SIG-M5 treated with dmso at 0.1 percent for 504 hours (cell line): ENCODE data around the gene COL19A1.
A peak's percentile ranks its signal among the peaks of the same experiment; 100 is the strongest.
"Not testable (repeated sequence)": the region's sequence is repeated elsewhere in the genome, so short reads cannot be mapped to it uniquely, and the experiment has no call there.

Source experiments
- DNase-seq: peaks from one replicate; lab custom pipeline; 2025; ENCODE audit not compliant: unreplicated experiment; lab: John Stamatoyannopoulos, UW

The COL19A1 gene

GRCh38 chr6:69866770-69867638 is 648 bp downstream of the COL19A1 start:
- peak; percentile 8 for DNase-seq

GRCh38 chr6:69867639-69867976 is 1.3 kb downstream of the COL19A1 start:
- no peak for DNase-seq

- DNase-seq, result no peak
Observed at GRCh38 chr6:69868252-69868804, 2.0 kb downstream of the COL19A1 start.

GRCh38 chr6:69868961-69869360 is 2.6 kb downstream of the COL19A1 start:
- DNase-seq, result no peak

GRCh38 chr6:69871107-69871506 is 4.8 kb downstream of the COL19A1 start:
- DNase-seq, result no peak

GRCh38 chr6:69873291-69873690 is 6.9 kb downstream of the COL19A1 start:
- no peak for DNase-seq

GRCh38 chr6:69875715-69876114 is 9.4 kb downstream of the COL19A1 start:
- DNase-seq, result no peak

GRCh38 chr6:69878795-69879194 is 12.4 kb downstream of the COL19A1 start:
- DNase-seq, result no peak

- DNase-seq, result no peak
Observed at GRCh38 chr6:69880601-69881000, 14.2 kb downstream of the COL19A1 start.

- no peak for DNase-seq
Observed at GRCh38 chr6:69881322-69882151, 15.2 kb downstream of the COL19A1 start.

GRCh38 chr6:69883551-69883950 is 17.2 kb downstream of the COL19A1 start:
- DNase-seq, result no peak

GRCh38 chr6:69884231-69884630 is 17.9 kb downstream of the COL19A1 start:
- DNase-seq, result no peak

- DNase-seq, result no peak
Observed at GRCh38 chr6:69887026-69887425, 20.7 kb downstream of the COL19A1 start.

GRCh38 chr6:69887714-69888345 is 21.5 kb downstream of the COL19A1 start:
- DNase-seq, result no peak

GRCh38 chr6:69888482-69889233 is 22.3 kb downstream of the COL19A1 start:
- no peak for DNase-seq

- DNase-seq, result not testable (repeated sequence)
Observed at GRCh38 chr6:69889234-69889974, 23.0 kb downstream of the COL19A1 start.

- DNase-seq, result not testable (repeated sequence)
Observed at GRCh38 chr6:69892561-69892960, 26.2 kb downstream of the COL19A1 start.

- DNase-seq, result not testable (repeated sequence)
Observed at GRCh38 chr6:69893266-69893665, 26.9 kb downstream of the COL19A1 start.

GRCh38 chr6:69894578-69895347 is 28.4 kb downstream of the COL19A1 start:
- no peak for DNase-seq
